IMR-90 (cell line): Measurements from ENCODE around the gene FRYL. TPM values are rescaled to one million over a fixed set of nuclear protein-coding genes. Genes with fewer than 3 reads are reported as not detected.

Source experiments
- ATAC-seq: fragments of 200-7000 bp; cut with Tn5 transposase; 2 replicates; pipeline ENCODE4 v1.9.1; 2020; ENCODE audit warnings: low read depth, mild to moderate bottlenecking, moderate library complexity
- BruUV-seq: library from RNA; stranded (reverse); fragments of 400-500 nt; replicated peaks from 2 replicates; lab custom pipeline; 2021; lab: Mats Ljungman, UMichigan
- CTCF ChIA-PET: fragments of 300-600 bp; formaldehyde crosslinking; extraction: SDS; loops from one replicate; lab custom pipeline; 2021; ENCODE audit warnings: antibody characterized with exemption; lab: Yijun Ruan, JAX
- POLR2A ChIA-PET: fragments of 300-600 bp; sonication (Branson Sonifier 250); formaldehyde crosslinking; loops from one replicate; lab custom pipeline; 2022; ENCODE audit warnings: antibody characterized with exemption; ENCODE audit not compliant: unreplicated experiment; lab: Charles Lee
- DNase-seq: peaks from one replicate; pipeline ENCODE4 v3.0.0; 2013
- H2AFZ ChIP-seq: replicated peaks from 2 replicates; pipeline ENCODE3; 2013; ENCODE audit warnings: low read length, mild to moderate bottlenecking; ENCODE audit not compliant: poor library complexity
- H2AK5ac ChIP-seq: 2 replicates; pipeline ENCODE4 v1.6.1; 2013; ENCODE audit warnings: low read depth, low read length, inconsistent platforms
- H2AK9ac ChIP-seq: replicated peaks from 2 replicates; pipeline ENCODE3; 2013; ENCODE audit warnings: mild to moderate bottlenecking, low read depth, low read length, moderate library complexity; ENCODE audit not compliant: poor library complexity
- H2BK120ac ChIP-seq: 2 replicates; pipeline ENCODE4 v1.6.1; 2013; ENCODE audit warnings: low read depth, low read length, inconsistent platforms
- H2BK15ac ChIP-seq: 3 replicates; pipeline ENCODE4 v1.6.1; 2013; ENCODE audit warnings: low read depth, low read length, inconsistent platforms
- H2BK20ac ChIP-seq: 2 replicates; pipeline ENCODE4 v1.6.1; 2013; ENCODE audit warnings: low read depth, mild to moderate bottlenecking, inconsistent platforms, low read length, moderate library complexity
- H2BK5ac ChIP-seq: 2 replicates; pipeline ENCODE4 v1.6.1; 2013; ENCODE audit warnings: mild to moderate bottlenecking, low read depth, low read length, inconsistent platforms; ENCODE audit not compliant: poor library complexity, severe bottlenecking
- H3K14ac ChIP-seq: replicated peaks from 2 replicates; pipeline ENCODE4 v1.6.1; 2013; ENCODE audit warnings: low read depth, low read length, inconsistent platforms
- H3K18ac ChIP-seq: 2 replicates; pipeline ENCODE4 v1.6.1; 2013; ENCODE audit warnings: low read depth, low read length, control low read depth
- H3K23ac ChIP-seq: 2 replicates; pipeline ENCODE4 v1.6.1; 2013; ENCODE audit warnings: low read depth, low read length, inconsistent platforms
- H3K27ac ChIP-seq: 2 replicates; pipeline ENCODE4 v1.5.1; 2013; ENCODE audit warnings: mild to moderate bottlenecking, control low read depth, low read length; ENCODE audit not compliant: insufficient read depth
- H3K27me3 ChIP-seq: 2 replicates; pipeline ENCODE4 v1.6.1; 2013; ENCODE audit warnings: low read length; ENCODE audit not compliant: control insufficient read depth, insufficient read depth
- H3K36me3 ChIP-seq: 2 replicates; pipeline ENCODE4 v1.6.1; 2013; ENCODE audit warnings: low read length, mixed read lengths; ENCODE audit not compliant: control insufficient read depth, insufficient read depth
- H3K4ac ChIP-seq: 2 replicates; pipeline ENCODE4 v1.6.1; 2013; ENCODE audit warnings: low read depth, low read length, inconsistent platforms
- H3K4me1 ChIP-seq: 2 replicates; pipeline ENCODE4 v1.6.1; 2013; ENCODE audit warnings: low read length, mixed read lengths; ENCODE audit not compliant: control insufficient read depth, insufficient read depth
- H3K4me2 ChIP-seq: 2 replicates; pipeline ENCODE4 v1.6.1; 2013; ENCODE audit warnings: low read depth, mild to moderate bottlenecking, control low read depth, low read length, moderate library complexity
- H3K4me3 ChIP-seq: 2 replicates; pipeline ENCODE4 v1.5.1; 2013; ENCODE audit warnings: low read depth, mild to moderate bottlenecking, control low read depth, low read length, moderate library complexity; ENCODE audit not compliant: insufficient read depth
- H3K56ac ChIP-seq: 2 replicates; pipeline ENCODE4 v1.6.1; 2013; ENCODE audit warnings: low read length, inconsistent platforms; ENCODE audit not compliant: insufficient read depth; ENCODE audit errors: extremely low read depth
- H3K79me1 ChIP-seq, 2 experiments: 2 replicates each; pipeline ENCODE4 v1.6.1; 2013; ENCODE audit warnings: low read length in 2 of 2, inconsistent platforms in 1 of 2, low read depth in 1 of 2
- H3K9ac ChIP-seq: 2 replicates; pipeline ENCODE4 v1.6.1; 2013; ENCODE audit warnings: low read depth, low read length, control low read depth
- H3K9me1 ChIP-seq: 2 replicates; pipeline ENCODE4 v1.6.1; 2013; ENCODE audit warnings: low read length, inconsistent platforms; ENCODE audit not compliant: insufficient read depth
- H3K9me3 ChIP-seq: 2 replicates; pipeline ENCODE4 v1.6.1; 2013; ENCODE audit warnings: low read length; ENCODE audit not compliant: control insufficient read depth, insufficient read depth
- H4K20me1 ChIP-seq: 2 replicates; pipeline ENCODE4 v1.6.1; 2013; ENCODE audit warnings: low read length, inconsistent platforms; ENCODE audit not compliant: insufficient read depth
- H4K5ac ChIP-seq: 2 replicates; pipeline ENCODE4 v1.6.1; 2013; ENCODE audit warnings: mild to moderate bottlenecking, low read depth, low read length, control low read depth
- H4K8ac ChIP-seq, 2 experiments: 2 replicates each; pipeline ENCODE4 v1.6.1; 2013; ENCODE audit warnings: low read depth in 2 of 2, low read length in 2 of 2, control low read depth in 1 of 2, inconsistent platforms in 1 of 2
- H4K91ac ChIP-seq: 2 replicates; pipeline ENCODE4 v1.6.1; 2013; ENCODE audit warnings: low read depth, low read length, inconsistent platforms; ENCODE audit not compliant: insufficient read depth
- BHLHE40 ChIP-seq: fragments of 150-350 bp; IDR thresholded peaks from 2 replicates; pipeline ENCODE4 v1.6.1; 2016; ENCODE audit warnings: mild to moderate bottlenecking, low read depth, low read length
- CEBPB ChIP-seq: IDR thresholded peaks from 2 replicates; pipeline ENCODE4 v1.6.1; 2012; ENCODE audit warnings: low read depth, low read length, improper control_type of control experiment
- CHD1 ChIP-seq: IDR thresholded peaks from 2 replicates; pipeline ENCODE4 v1.6.1; 2012; ENCODE audit warnings: low read depth, low read length, improper control_type of control experiment
- ELK1 ChIP-seq: fragments of 150-350 bp; IDR thresholded peaks from 2 replicates; pipeline ENCODE4 v1.6.1; 2016; ENCODE audit warnings: low read depth, mild to moderate bottlenecking, low read length, moderate library complexity, borderline replicate concordance
- FOS ChIP-seq: fragments of 150-350 bp; IDR thresholded peaks from 2 replicates; pipeline ENCODE4 v1.6.1; 2016; ENCODE audit warnings: low read depth, low read length
- MAFK ChIP-seq: IDR thresholded peaks from 2 replicates; pipeline ENCODE4 v1.6.1; 2012; ENCODE audit warnings: low read depth, low read length, improper control_type of control experiment
- MXI1 ChIP-seq: IDR thresholded peaks from 2 replicates; pipeline ENCODE4 v1.6.1; 2012; ENCODE audit warnings: low read depth, mild to moderate bottlenecking, low read length, moderate library complexity, borderline replicate concordance
- NFE2L2 ChIP-seq: fragments of 150-350 bp; IDR thresholded peaks from 2 replicates; pipeline ENCODE4 v1.6.1; 2016; ENCODE audit warnings: low read depth, mild to moderate bottlenecking, low read length
- POLR2A ChIP-seq: IDR thresholded peaks from 2 replicates; pipeline ENCODE4 v1.6.1; 2012; ENCODE audit warnings: mild to moderate bottlenecking, low read depth, low read length
- RAD21 ChIP-seq: IDR thresholded peaks from 2 replicates; pipeline ENCODE4 v1.6.1; 2012; ENCODE audit warnings: low read length, improper control_type of control experiment
- RCOR1 ChIP-seq: IDR thresholded peaks from 2 replicates; pipeline ENCODE4 v1.6.1; 2012; ENCODE audit warnings: mild to moderate bottlenecking, low read length, improper control_type of control experiment; ENCODE audit not compliant: insufficient replicate concordance
- RFX5 ChIP-seq: IDR thresholded peaks from 2 replicates; pipeline ENCODE4 v1.8.0; 2012; ENCODE audit warnings: low read depth, mild to moderate bottlenecking, low read length, moderate library complexity
- SMC3 ChIP-seq: fragments of 150-350 bp; IDR thresholded peaks from 2 replicates; pipeline ENCODE4 v1.6.1; 2016; ENCODE audit warnings: low read depth, mild to moderate bottlenecking, antibody characterized with exemption, low read length, moderate library complexity
- USF2 ChIP-seq: fragments of 150-350 bp; IDR thresholded peaks from 2 replicates; pipeline ENCODE4 v1.6.1; 2017; ENCODE audit warnings: mild to moderate bottlenecking, antibody characterized with exemption, low read length, low read depth
- WGBS, 2 experiments: methylation state at CpG; one replicate each; pipeline versions ENCODE4 v1.1.5 to v1.1.7; 2013; ENCODE audit warnings: missing lambda C conversion rate in 2 of 2; ENCODE audit not compliant: insufficient read length in 1 of 2; ENCODE audit errors: extremely low coverage in 2 of 2; 5-methylcytosine and 5-hydroxymethylcytosine counted together
- dilution Hi-C: fragments of 300-500 bp; cut with HindIII; formaldehyde crosslinking; loops from one replicate; pipeline ENCODE4 v1.14.3; 2018; ENCODE audit warnings: low sequenced_read_pairs; ENCODE audit not compliant: unreplicated experiment
- in situ Hi-C: fragments of 300-500 bp; cut with MboI; formaldehyde crosslinking; loops from 3 replicates; pipeline ENCODE4 v1.14.3; 2019; ENCODE audit warnings: low sequenced_read_pairs, inconsistent platforms, mixed read lengths
- intact Hi-C: fragments of 100-400 bp; cut with micrococcal nuclease; formaldehyde crosslinking; loops from 2 replicates; pipeline ENCODE4 v1.10.0; 2022
- polyA plus RNA-seq, 3 experiments: library from polyadenylated mRNA; depleted of rRNA; stranded (reverse); fragments of >200 nt; gene quantifications; 2 replicates each; pipeline ENCODE4 v1.2.3, GENCODE V29; 2012; ENCODE audit warnings: low replicate concordance in 1 of 3
- total RNA-seq: library from RNA; depleted of rRNA; stranded (reverse); fragments of >200 nt; gene quantifications from 2 replicates; pipeline ENCODE4 v1.2.3, GENCODE V29; 2012

FRYL gene
- total and polyA plus RNA-seq, 2 of the 4 experiments (the other 2 are of a cell fraction): 9.9 to 77.4 TPM

- 0 out of 2 replicates have a peak, but pooled peaks have one; percentile 6 for TF ChIP-seq SMC3
- TF ChIP-seq RAD21: no peak
- peak; percentile 9 for TF ChIP-seq RCOR1
- TF ChIP-seq FOS: peak; percentile 84
- peak; percentile 2; the same call in 1 of the 2 replicates for TF ChIP-seq BHLHE40
- no peak for TF ChIP-seq RFX5
- peak; percentile 79 for TF ChIP-seq POLR2A
These were observed at the start of gene FRYL (continued) for GRCh38 chr4:48779998-48780864.

- dilution Hi-C loops (no loop called here), intact Hi-C loops (no loop called here), in situ Hi-C loops (loop anchor here (5.0 to 25.0 kb wide), 3 partner anchors 45 to 240 kb away; partner anchors contain the start of gene FRYL)
- no peak overlapping the region for H3K14ac ChIP-seq
- DNase-seq (no peak), ATAC-seq (no peak)
- peaks cover 2% of the 10 kb centered on the region; the same call in 1 of the 2 replicates for H3K9me1 ChIP-seq
- no peak overlapping the region for H3K23ac ChIP-seq
- no peaks in the 10 kb centered on the region for H3K4me1 ChIP-seq
- H2BK20ac ChIP-seq: no peak overlapping the region
- no peak overlapping the region for H4K5ac ChIP-seq
- H2BK15ac ChIP-seq: no peak overlapping the region
- no TSS peak for BruUV-seq
- H2BK5ac ChIP-seq: no peak overlapping the region
- CTCF ChIA-PET: no interaction called here
- no peak overlapping the region for H3K4me3 ChIP-seq
- H2AFZ ChIP-seq: no peak overlapping the region
- no peak overlapping the region for H3K27ac ChIP-seq
- H2AK9ac ChIP-seq: no peak overlapping the region
- no peak overlapping the region for H3K4ac ChIP-seq
- H3K56ac ChIP-seq: no peak overlapping the region
- H4K20me1 ChIP-seq: no peaks in the 10 kb centered on the region
- no peak overlapping the region for H3K18ac ChIP-seq
- H4K91ac ChIP-seq: no peak overlapping the region
- no peak overlapping the region for H4K8ac ChIP-seq
- no peak overlapping the region for H3K4me2 ChIP-seq
- no peaks in the 10 kb centered on the region for H3K27me3 ChIP-seq
- H3K9ac ChIP-seq: no peak overlapping the region
- no peak overlapping the region for H2BK120ac ChIP-seq
- POLR2A ChIA-PET: no interaction called here
- peaks cover 0 to 9% of the 10 kb centered on the region in 2 experiments; a peak in 2 of 4 replicates for H3K79me1 ChIP-seq
- H3K9me3 ChIP-seq: no peaks in the 10 kb centered on the region
- WGBS, 2 experiments: no CpG with 5 or more reads among the region's 5 CpGs
- no peaks in the 10 kb centered on the region for H3K36me3 ChIP-seq
- no peak overlapping the region for H2AK5ac ChIP-seq
- TF ChIP-seq USF2: no peak
- no peak for TF ChIP-seq MAFK
- no peak for TF ChIP-seq POLR2A
- no peak for TF ChIP-seq ELK1
- no peak for TF ChIP-seq BHLHE40
- TF ChIP-seq RCOR1: no peak
- TF ChIP-seq MXI1: no peak
- no peak for TF ChIP-seq SMC3
- TF ChIP-seq CEBPB: no peak
- no peak for TF ChIP-seq RFX5
- TF ChIP-seq NFE2L2: no peak
- no peak for TF ChIP-seq CHD1
These were observed 47.5 kb upstream of the FRYL start for GRCh38 chr4:48827622-48828021.
